Measurements from ENCODE around the gene MIER2. TPM values are rescaled to one million over a fixed set of nuclear protein-coding genes. Genes with fewer than 3 reads are reported as not detected.

MIER2 gene
- total RNA-seq, 1 donor from 2014 or later = 50.5 TPM

DNA sequence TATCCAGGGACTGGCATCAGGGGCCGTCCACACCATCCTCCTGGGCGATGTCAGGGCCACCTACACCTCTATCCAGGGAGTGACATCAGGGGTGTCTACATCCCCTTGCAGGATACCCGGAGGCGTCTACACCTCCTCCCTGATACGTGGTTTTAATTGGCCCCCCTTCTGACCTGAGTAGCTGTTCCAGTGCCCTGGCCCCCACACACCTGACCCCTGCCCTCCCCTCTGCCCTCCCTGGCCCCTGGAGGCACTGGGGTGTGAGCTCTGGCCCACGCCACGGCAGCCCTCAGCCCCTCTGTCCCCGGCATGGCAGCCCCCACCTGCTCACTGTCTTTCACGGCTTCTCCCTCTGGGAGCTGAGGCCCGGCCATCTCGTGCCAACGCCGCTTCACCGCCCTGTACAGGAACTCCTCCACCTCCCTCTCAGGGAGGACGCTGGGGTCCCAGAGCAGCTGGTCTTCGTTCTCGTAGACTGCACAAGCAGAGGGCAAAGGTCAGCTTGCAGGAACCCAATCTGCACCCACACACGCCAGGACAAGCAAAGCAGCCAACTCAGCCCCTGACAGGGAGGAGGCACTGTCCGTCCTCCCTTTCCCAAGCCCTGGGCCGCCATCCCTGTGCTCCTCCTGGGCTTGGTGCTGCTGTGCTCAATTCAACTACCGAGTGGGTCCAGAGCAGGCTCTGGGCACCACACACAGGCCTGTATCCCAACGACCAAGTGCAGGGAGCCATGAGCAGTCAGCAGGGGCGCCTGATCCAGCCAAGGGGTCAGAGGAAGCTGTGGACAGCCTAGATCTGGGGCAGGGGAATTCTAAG is 31.2 kb downstream of the MIER2 start:
- H3K27ac Mint-ChIP-seq = no peak overlapping the region
- H3K9me3 Mint-ChIP-seq = peaks cover 12% of the 10 kb centered on the region
- H3K36me3 Mint-ChIP-seq = peaks cover 41% of the 10 kb centered on the region
- H3K4me3 Mint-ChIP-seq = no peak overlapping the region
- H3K4me1 Mint-ChIP-seq = no peaks in the 10 kb centered on the region
- no peak for DNase-seq (ENCODE audit: low spot score in 2 of 2, unreplicated experiment in 2 of 2)
- no peaks in the 10 kb centered on the region for H3K27me3 Mint-ChIP-seq (ENCODE audit: low read depth)
- TF ChIP-seq, protein P1, sequence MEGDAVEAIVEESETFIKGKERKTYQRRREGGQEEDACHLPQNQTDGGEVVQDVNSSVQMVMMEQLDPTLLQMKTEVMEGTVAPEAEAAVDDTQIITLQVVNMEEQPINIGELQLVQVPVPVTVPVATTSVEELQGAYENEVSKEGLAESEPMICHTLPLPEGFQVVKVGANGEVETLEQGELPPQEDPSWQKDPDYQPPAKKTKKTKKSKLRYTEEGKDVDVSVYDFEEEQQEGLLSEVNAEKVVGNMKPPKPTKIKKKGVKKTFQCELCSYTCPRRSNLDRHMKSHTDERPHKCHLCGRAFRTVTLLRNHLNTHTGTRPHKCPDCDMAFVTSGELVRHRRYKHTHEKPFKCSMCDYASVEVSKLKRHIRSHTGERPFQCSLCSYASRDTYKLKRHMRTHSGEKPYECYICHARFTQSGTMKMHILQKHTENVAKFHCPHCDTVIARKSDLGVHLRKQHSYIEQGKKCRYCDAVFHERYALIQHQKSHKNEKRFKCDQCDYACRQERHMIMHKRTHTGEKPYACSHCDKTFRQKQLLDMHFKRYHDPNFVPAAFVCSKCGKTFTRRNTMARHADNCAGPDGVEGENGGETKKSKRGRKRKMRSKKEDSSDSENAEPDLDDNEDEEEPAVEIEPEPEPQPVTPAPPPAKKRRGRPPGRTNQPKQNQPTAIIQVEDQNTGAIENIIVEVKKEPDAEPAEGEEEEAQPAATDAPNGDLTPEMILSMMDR (IDR thresholded peaks at IDR 0.05; ENCODE audit: unreplicated experiment) = no peak

- DNase-seq (ENCODE audit: low spot score in 2 of 2, unreplicated experiment in 2 of 2) = no peak
- Mint-ChIP-seq H3K4me3 (no peak overlapping the region), H3K4me1 (no peaks in the 10 kb centered on the region), H3K9me3 (peaks cover 8% of the 10 kb centered on the region), H3K27ac (no peak overlapping the region), H3K27me3 (ENCODE audit: low read depth) (no peaks in the 10 kb centered on the region), H3K36me3 (peaks cover 34% of the 10 kb centered on the region)
- TF ChIP-seq, protein P1 (IDR thresholded peaks at IDR 0.05; ENCODE audit: unreplicated experiment) = no peak
These were observed 32.8 kb downstream of the MIER2 start for GRCh38 chr19:311813-312261.

GRCh38 chr19:310781-311496 is 33.7 kb downstream of the MIER2 start:
- no peaks in the 10 kb centered on the region for H3K4me1 Mint-ChIP-seq
- peaks cover 26% of the 10 kb centered on the region for H3K36me3 Mint-ChIP-seq
- DNase-seq (ENCODE audit: low spot score in 2 of 2, unreplicated experiment in 2 of 2) = no peak
- H3K9me3 Mint-ChIP-seq = peaks cover 7% of the 10 kb centered on the region
- H3K27ac Mint-ChIP-seq = no peak overlapping the region
- no peaks in the 10 kb centered on the region for H3K27me3 Mint-ChIP-seq (ENCODE audit: low read depth)
- H3K4me3 Mint-ChIP-seq = no peak overlapping the region
- TF ChIP-seq, protein P1 (IDR thresholded peaks at IDR 0.05; ENCODE audit: unreplicated experiment) = no peak

DNA sequence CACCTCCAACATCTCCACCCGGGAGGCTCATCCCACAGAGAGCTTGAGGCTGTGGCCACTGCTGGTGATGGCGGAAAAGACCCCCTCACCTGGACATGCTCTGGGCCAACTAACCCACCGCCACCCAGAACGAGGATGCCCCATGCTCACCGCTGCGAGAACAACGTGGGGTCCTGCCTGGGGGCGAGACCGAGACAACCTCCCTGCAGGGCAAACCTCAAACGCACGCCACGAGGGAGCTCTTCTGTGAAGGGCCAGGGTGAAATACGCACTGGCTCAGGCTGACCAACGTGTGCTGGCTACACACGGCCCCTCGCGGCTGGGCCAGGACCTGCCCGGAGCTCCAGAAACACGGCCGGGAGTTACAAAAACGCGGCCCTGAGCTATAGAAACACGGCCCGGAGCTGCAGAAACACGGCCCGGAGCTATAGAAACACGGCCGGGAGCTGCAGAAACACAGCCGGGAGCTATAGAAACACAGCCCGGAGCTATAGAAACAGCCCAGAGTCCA is 34.4 kb downstream of the MIER2 start:
- Mint-ChIP-seq H3K27me3 (ENCODE audit: low read depth) (no peaks in the 10 kb centered on the region), H3K9me3 (no peaks in the 10 kb centered on the region), H3K4me3 (no peak overlapping the region), H3K4me1 (no peaks in the 10 kb centered on the region), H3K36me3 (peaks cover 23% of the 10 kb centered on the region), H3K27ac (no peak overlapping the region)
- TF ChIP-seq, protein P1 (IDR thresholded peaks at IDR 0.05; ENCODE audit: unreplicated experiment) = no peak
- DNase-seq (ENCODE audit: low spot score in 2 of 2, unreplicated experiment in 2 of 2) = no peak

DNA sequence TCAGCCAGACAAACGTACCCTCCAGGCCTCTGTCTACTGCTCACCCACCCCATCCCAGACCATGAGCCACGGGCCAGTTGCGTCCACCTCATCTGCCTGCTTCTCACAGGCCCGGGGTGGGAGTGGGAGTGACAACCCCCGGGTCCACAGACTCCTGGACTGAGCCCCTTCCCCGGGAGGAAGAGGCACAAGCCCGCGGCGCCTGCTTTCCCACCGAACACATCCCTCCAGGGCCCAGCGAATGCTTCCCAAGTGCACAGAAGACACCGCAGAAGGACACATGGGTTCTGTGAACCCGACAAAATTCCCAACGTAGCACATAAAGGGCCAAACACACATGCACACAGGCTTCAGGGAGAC is 35.4 kb downstream of the MIER2 start:
- DNase-seq (ENCODE audit: low spot score in 2 of 2, unreplicated experiment in 2 of 2) = no peak
- Mint-ChIP-seq H3K27ac (no peak overlapping the region), H3K36me3 (peaks cover 17% of the 10 kb centered on the region), H3K9me3 (no peaks in the 10 kb centered on the region), H3K27me3 (ENCODE audit: low read depth) (no peaks in the 10 kb centered on the region), H3K4me1 (no peaks in the 10 kb centered on the region), H3K4me3 (no peak overlapping the region)
- TF ChIP-seq, protein P1 (IDR thresholded peaks at IDR 0.05; ENCODE audit: unreplicated experiment) = no peak
